Measurements from ENCODE around the gene PERP.
"Not testable (repeated sequence)": the region's sequence is repeated elsewhere in the genome, so short reads cannot be mapped to it uniquely, and the experiment has no call there.

The PERP gene

GRCh38 chr6:138107078-138107751 is at the start of gene PERP:
TSS of gene PERP (minus strand) at chr6:138107419. CDS start at chr6:138107340, 79 bp downstream.
- DNase-seq = peak; percentile 69

- no peak for DNase-seq
These were observed 48.2 kb upstream of the PERP start for GRCh38 chr6:138155443-138155842.

GRCh38 chr6:138146544-138146943 is 39.3 kb upstream of the PERP start:
- no peak for DNase-seq

- DNase-seq = no peak
These were observed 38.2 kb upstream of the PERP start for GRCh38 chr6:138145402-138145801.

- DNase-seq = no peak
These were observed 35.6 kb upstream of the PERP start for GRCh38 chr6:138142806-138143205.

- no peak for DNase-seq
These were observed 22.0 kb upstream of the PERP start for GRCh38 chr6:138129190-138129589.

- DNase-seq = no peak
These were observed 20.9 kb upstream of the PERP start for GRCh38 chr6:138128096-138128495.

GRCh38 chr6:138124096-138124495 is 16.9 kb upstream of the PERP start:
- no peak for DNase-seq

GRCh38 chr6:138119976-138120375 is 12.8 kb upstream of the PERP start:
- no peak for DNase-seq

- DNase-seq = not testable (repeated sequence)
These were observed 12.0 kb upstream of the PERP start for GRCh38 chr6:138119229-138119628.

- no peak for DNase-seq
These were observed 10.2 kb upstream of the PERP start for GRCh38 chr6:138117376-138117914.

- no peak for DNase-seq
These were observed 9.4 kb upstream of the PERP start for GRCh38 chr6:138116661-138116999.

- DNase-seq = peak; percentile 62
These were observed 8.8 kb upstream of the PERP start for GRCh38 chr6:138115877-138116660.

GRCh38 chr6:138115201-138115600 is 8.0 kb upstream of the PERP start:
- peak; percentile 13 for DNase-seq

- no peak for DNase-seq
These were observed 6.5 kb upstream of the PERP start for GRCh38 chr6:138113588-138114210.

- no peak for DNase-seq
These were observed 3.0 kb upstream of the PERP start for GRCh38 chr6:138110229-138110628.

GRCh38 chr6:138109042-138109997 is 2.1 kb upstream of the PERP start:
- peak; percentile 76 for DNase-seq

GRCh38 chr6:138107752-138108592 is 753 bp upstream of the PERP start:
- peak; percentile 71 for DNase-seq

- no peak for DNase-seq
These were observed 548 bp downstream of the PERP start for GRCh38 chr6:138106665-138107077.

- DNase-seq = peak; percentile 44
These were observed 1.1 kb downstream of the PERP start for GRCh38 chr6:138105880-138106664.

- DNase-seq = peak; percentile 62
These were observed 1.8 kb downstream of the PERP start for GRCh38 chr6:138105446-138105845.

Measured in DMS79 (cell line).